Common myeloid progenitor, CD34-positive (primary cell): Measurements from ENCODE around the gene MTCH2. TPM values are rescaled to one million over a fixed set of nuclear protein-coding genes. Genes with fewer than 3 reads are reported as not detected.
"Not testable (repeated sequence)": the region's sequence is repeated elsewhere in the genome, so short reads cannot be mapped to it uniquely, and the experiment has no call there.

Source experiments
- CTCF ChIA-PET: fragments of 350-600 bp; sonication (Branson Sonifier 250); formaldehyde crosslinking; loops from one replicate; lab custom pipeline; 2021; ENCODE audit warnings: antibody characterized with exemption; lab: Charles Lee
- POLR2A ChIA-PET: fragments of 350-600 bp; sonication (Branson Sonifier 250); formaldehyde crosslinking; loops from one replicate; lab custom pipeline; 2021; ENCODE audit warnings: antibody characterized with exemption; lab: Charles Lee
- DNase-seq, 3 donors: peaks; one replicate each; pipeline versions ENCODE4 v3.0.0 to v3.0.0-alpha.2; 2013
- H3K27ac ChIP-seq, 2 experiments: 1 replicate in 1 of 2; 2 replicates in 1 of 2; pipeline ENCODE4 v1.7.0; 2013; ENCODE audit warnings: inconsistent platforms in 2 of 2, low read length in 2 of 2, mild to moderate bottlenecking in 2 of 2, low read depth in 1 of 2, moderate library complexity in 1 of 2; ENCODE audit not compliant: severe bottlenecking in 2 of 2, insufficient read depth in 1 of 2, poor library complexity in 1 of 2
- H3K27me3 ChIP-seq, 5 experiments: replicated peaks in 2 of 5; 1 replicate in 3 of 5; 2 replicates in 2 of 5; pipeline versions ENCODE4 v1.6.1 to v1.7.0; 2013; ENCODE audit warnings: low read length in 4 of 5, mild to moderate bottlenecking in 2 of 5, moderate library complexity in 2 of 5, inconsistent platforms in 1 of 5; ENCODE audit not compliant: insufficient read depth in 5 of 5, control insufficient read depth in 4 of 5
- H3K36me3 ChIP-seq, 4 experiments: 1 replicate in 2 of 4; 2 replicates in 2 of 4; pipeline versions ENCODE4 v1.6.1 to v1.7.0; 2013; ENCODE audit warnings: low read length in 3 of 4, control low read depth in 1 of 4, mild to moderate bottlenecking in 1 of 4; ENCODE audit not compliant: control insufficient read depth in 4 of 4, insufficient read depth in 4 of 4
- H3K4me1 ChIP-seq, 4 experiments: 1 replicate in 3 of 4; 2 replicates in 1 of 4; pipeline versions ENCODE4 v1.6.1 to v1.7.1; 2013; ENCODE audit warnings: low read length in 3 of 4, mild to moderate bottlenecking in 3 of 4, control low read depth in 1 of 4, inconsistent platforms in 1 of 4, moderate library complexity in 1 of 4; ENCODE audit not compliant: control insufficient read depth in 4 of 4, insufficient read depth in 4 of 4; ENCODE audit errors: control extremely low read depth in 1 of 4
- H3K4me3 ChIP-seq, 7 experiments: 1 replicate in 4 of 7; 2 replicates in 3 of 7; pipeline versions ENCODE4 v1.5.1 to v1.7.0; 2013; ENCODE audit warnings: mild to moderate bottlenecking in 7 of 7, low read length in 6 of 7, moderate library complexity in 6 of 7, inconsistent platforms in 2 of 7, low read depth in 2 of 7, control low read depth in 1 of 7; ENCODE audit not compliant: insufficient read depth in 4 of 7, control insufficient read depth in 1 of 7; ENCODE audit errors: extremely low read depth in 1 of 7
- H3K9me3 ChIP-seq, 5 experiments: 1 replicate in 4 of 5; 2 replicates in 1 of 5; pipeline versions ENCODE4 v1.6.1 to v1.7.1; 2013; ENCODE audit warnings: low read length in 4 of 5, mild to moderate bottlenecking in 2 of 5, inconsistent platforms in 1 of 5, low read depth in 1 of 5, moderate library complexity in 1 of 5; ENCODE audit not compliant: control insufficient read depth in 4 of 5, insufficient read depth in 2 of 5; ENCODE audit errors: control extremely low read depth in 1 of 5
- WGBS: methylation state at CpG from one replicate; pipeline ENCODE4 v1.1.5; 2013; ENCODE audit not compliant: insufficient coverage; 5-methylcytosine and 5-hydroxymethylcytosine counted together
- polyA plus RNA-seq: library from polyadenylated mRNA; unstranded; fragments of 120-200 nt; gene quantifications from one replicate; pipeline ENCODE4 v1.2.1, GENCODE V29; 2013

Gene MTCH2
- polyA plus RNA-seq = 39.8 TPM

GRCh38 chr11:47642099-47642855, at the start of gene MTCH2:
MTCH2 (minus strand) TSS chr11:47642559; CDS start chr11:47642465, 94 bp downstream.
- 0% methylated on average over 71 of the region's 78 CpGs for whole genome bisulfite sequencing
- H3K9me3 ChIP-seq = no peaks in the 10 kb centered on the region
- H3K4me3 ChIP-seq = peak within 1 kb of the TSS; percentile 85 to 96 (median 86)
- ChIA-PET POLR2A (no interaction called here), CTCF (no interaction called here)
- H3K36me3 ChIP-seq = peaks cover 2 to 20% (median 8%) of the 10 kb centered on the region in 4 experiments
- H3K4me1 ChIP-seq = peaks cover 8 to 20% (median 14%) of the 10 kb centered on the region in 4 experiments
- H3K27me3 ChIP-seq = no peaks in the 10 kb centered on the region
- H3K27ac ChIP-seq = peak within 1 kb of the TSS; percentile 86 to 95
- DNase-seq = peak; percentile 96

- no peaks in the 10 kb centered on the region for H3K36me3 ChIP-seq
- H3K4me1 ChIP-seq = no peaks in the 10 kb centered on the region
- no peak overlapping the region for H3K4me3 ChIP-seq
- POLR2A ChIA-PET = no interaction called here
- CTCF ChIA-PET = no interaction called here
- H3K27ac ChIP-seq = no peak overlapping the region
- H3K9me3 ChIP-seq = no peaks in the 10 kb centered on the region
- DNase-seq = no peak
- 80% methylated on average over 2 of the region's 2 CpGs for WGBS
- no peaks in the 10 kb centered on the region for H3K27me3 ChIP-seq
Observed at GRCh38 chr11:47691979-47692378, 49.6 kb upstream of the MTCH2 start.

GRCh38 chr11:47689480-47689879, 47.1 kb upstream of the MTCH2 start:
- DNase-seq = no peak
- no peaks in the 10 kb centered on the region for H3K27me3 ChIP-seq
- H3K36me3 ChIP-seq = no peaks in the 10 kb centered on the region
- H3K27ac ChIP-seq = no peak overlapping the region
- ChIA-PET CTCF (no interaction called here), POLR2A (no interaction called here)
- no peaks in the 10 kb centered on the region for H3K9me3 ChIP-seq
- no peak overlapping the region for H3K4me3 ChIP-seq
- WGBS = 100% methylated on average over 1 of the region's 5 CpGs
- H3K4me1 ChIP-seq = no peaks in the 10 kb centered on the region

- no peaks in the 10 kb centered on the region for H3K36me3 ChIP-seq
- ChIA-PET POLR2A (no interaction called here), CTCF (no interaction called here)
- no peaks in the 10 kb centered on the region for H3K9me3 ChIP-seq
- H3K27me3 ChIP-seq = no peaks in the 10 kb centered on the region
- WGBS = 100% methylated on average over 1 of the region's 2 CpGs
- no peaks in the 10 kb centered on the region for H3K4me1 ChIP-seq
- no peak for DNase-seq
- no peak overlapping the region for H3K4me3 ChIP-seq
- H3K27ac ChIP-seq = no peak overlapping the region
Observed at GRCh38 chr11:47688991-47689390, 46.6 kb upstream of the MTCH2 start.

GRCh38 chr11:47688111-47688510, 45.8 kb upstream of the MTCH2 start:
- Histone ChIP-seq H3K4me3 (no peak overlapping the region), H3K4me1 (no peaks in the 10 kb centered on the region), H3K27me3 (no peaks in the 10 kb centered on the region), H3K36me3 (no peaks in the 10 kb centered on the region), H3K9me3 (no peaks in the 10 kb centered on the region), H3K27ac (no peak overlapping the region)
- 92% methylated on average over 3 of the region's 4 CpGs for WGBS
- no peak for DNase-seq
- ChIA-PET POLR2A (no interaction called here), CTCF (no interaction called here)

GRCh38 chr11:47686704-47687103, 44.3 kb upstream of the MTCH2 start:
- POLR2A ChIA-PET = not testable (repeated sequence)
- WGBS = no CpG with 5 or more reads among the region's 3 CpGs

GRCh38 chr11:47686151-47686550, 43.8 kb upstream of the MTCH2 start:
- no CpG with 5 or more reads among the region's 1 CpG for WGBS
- no peak for DNase-seq
- POLR2A ChIA-PET = interaction anchor here (0.6 kb wide), 1 partner anchor 292 kb away, joined by 3 read pairs; no protein-coding TSS in a partner anchor

More at GRCh38 chr11:47686704-47687103, 44.3 kb upstream of the MTCH2 start:
- CTCF ChIA-PET, DNase-seq, H3K27me3 ChIP-seq, H3K9me3 ChIP-seq, H3K4me1 ChIP-seq, H3K27ac ChIP-seq, H3K36me3 ChIP-seq, H3K4me3 ChIP-seq: not testable (repeated sequence)

More at GRCh38 chr11:47686151-47686550, 43.8 kb upstream of the MTCH2 start:
- Histone ChIP-seq H3K4me1 (no peaks in the 10 kb centered on the region), H3K4me3 (no peak overlapping the region), H3K27me3 (no peaks in the 10 kb centered on the region), H3K27ac (no peak overlapping the region), H3K36me3 (no peaks in the 10 kb centered on the region), H3K9me3 (no peaks in the 10 kb centered on the region)
- CTCF ChIA-PET = interaction anchor here (0.6 kb wide), 1 partner anchor 11 kb away, joined by 3 read pairs; no protein-coding TSS in a partner anchor
